Neural cell (in vitro differentiated cells): Measurements from ENCODE around the gene LRRC38. TPM values are rescaled to one million over a fixed set of nuclear protein-coding genes. Genes with fewer than 3 reads are reported as not detected.

ENCODE experiments used
- H2AFZ ChIP-seq: fragments of 200-600, 300-800 bp; sonication (generic), shearing (Covaris generic); 2 replicates; pipeline ENCODE4 v1.6.0; 2014; ENCODE audit warnings: low read depth, mild to moderate bottlenecking, antibody characterized with exemption, low read length, moderate library complexity
- H3F3A ChIP-seq: fragments of 200-600 bp; shearing (Covaris generic); 2 replicates; pipeline ENCODE4 v1.6.1; 2016; ENCODE audit warnings: mild to moderate bottlenecking, moderate library complexity, mixed read lengths, antibody characterized with exemption, low read length; ENCODE audit not compliant: insufficient read depth, poor library complexity, severe bottlenecking
- H3K27ac ChIP-seq: fragments of 200-600, 300-800 bp; sonication (generic), shearing (Covaris generic); 2 replicates; pipeline ENCODE4 v1.5.1; 2014; ENCODE audit warnings: mild to moderate bottlenecking, low read length, moderate library complexity
- H3K27me3 ChIP-seq: fragments of 300-800, 200-600 bp; sonication (generic), shearing (Covaris generic); 2 replicates; pipeline ENCODE4 v1.6.0; 2014; ENCODE audit warnings: mild to moderate bottlenecking, low read depth, low read length, moderate library complexity; ENCODE audit not compliant: insufficient read depth
- H3K36me3 ChIP-seq: fragments of 300-800, 200-600 bp; sonication (generic), shearing (Covaris generic); 2 replicates; pipeline ENCODE4 v1.5.1; 2014; ENCODE audit warnings: mild to moderate bottlenecking, antibody characterized with exemption, low read length, moderate library complexity; ENCODE audit not compliant: insufficient read depth
- H3K4me2 ChIP-seq: fragments of 300-800, 200-600 bp; sonication (generic), shearing (Covaris generic); 2 replicates; pipeline ENCODE4 v1.6.0; 2014; ENCODE audit warnings: mild to moderate bottlenecking, low read length
- H3K4me3 ChIP-seq: fragments of 300-800, 200-600 bp; sonication (generic), shearing (Covaris generic); 2 replicates; pipeline ENCODE4 v1.5.1; 2014; ENCODE audit warnings: mild to moderate bottlenecking, low read length, moderate library complexity
- H3K79me2 ChIP-seq: fragments of 200-600 bp; shearing (Covaris generic); replicated peaks from 2 replicates; pipeline ENCODE4 v1.6.0; 2014; ENCODE audit warnings: mild to moderate bottlenecking, low read length, moderate library complexity; ENCODE audit not compliant: insufficient read depth
- H3K9ac ChIP-seq: fragments of 300-800, 200-600 bp; sonication (generic), shearing (Covaris generic); 2 replicates; pipeline ENCODE4 v1.6.1; 2016; ENCODE audit warnings: mild to moderate bottlenecking, low read length, mixed read lengths
- H3K9me2 ChIP-seq: fragments of 200-600 bp; shearing (Covaris generic); 2 replicates; pipeline ENCODE4 v1.6.1; 2016; ENCODE audit warnings: mild to moderate bottlenecking, low read length, mixed read lengths; ENCODE audit not compliant: insufficient read depth
- H3K9me3 ChIP-seq: fragments of 200-600, 300-800 bp; sonication (generic), shearing (Covaris generic); 2 replicates; pipeline ENCODE4 v1.6.1; 2016; ENCODE audit warnings: mild to moderate bottlenecking, mixed run types, low read length, moderate library complexity, mixed read lengths
- H4K20me1 ChIP-seq: fragments of 200-600 bp; shearing (Covaris generic); 2 replicates; pipeline ENCODE4 v1.6.1; 2016; ENCODE audit warnings: mild to moderate bottlenecking, mixed run types; ENCODE audit not compliant: insufficient read depth
- CTCF ChIP-seq: fragments of 450-650 bp; IDR thresholded peaks from 2 replicates; pipeline ENCODE4 v1.5.1; 2014; ENCODE audit warnings: antibody characterized with exemption, mild to moderate bottlenecking, moderate library complexity; ENCODE audit not compliant: poor library complexity, severe bottlenecking
- EP300 ChIP-seq: fragments of 450-650 bp; conservative IDR thresholded peaks from 2 replicates; pipeline ENCODE4 v1.6.1; 2014; ENCODE audit warnings: antibody characterized with exemption, mild to moderate bottlenecking, moderate library complexity; ENCODE audit not compliant: poor library complexity, severe bottlenecking
- EZH2 ChIP-seq: fragments of 200-600, 300-800 bp; shearing (Covaris generic), sonication (generic); IDR thresholded peaks from 2 replicates; pipeline ENCODE4 v1.6.1; 2014; ENCODE audit warnings: antibody characterized with exemption, low read length, borderline replicate concordance, mild to moderate bottlenecking; ENCODE audit not compliant: insufficient read depth, poor library complexity, severe bottlenecking
- MXI1 ChIP-seq: fragments of 450-650 bp; conservative IDR thresholded peaks from 2 replicates; pipeline ENCODE4 v1.6.1; 2014; ENCODE audit warnings: antibody characterized with exemption, mild to moderate bottlenecking; ENCODE audit not compliant: poor library complexity, severe bottlenecking
- POLR2AphosphoS5 ChIP-seq: IDR thresholded peaks from 2 replicates; pipeline ENCODE4 v1.6.1; 2012
- RAD21 ChIP-seq: fragments of 450-650 bp; conservative IDR thresholded peaks from 2 replicates; pipeline ENCODE4 v1.6.1; 2014; ENCODE audit warnings: antibody characterized with exemption, mild to moderate bottlenecking, moderate library complexity
- REST ChIP-seq: IDR thresholded peaks from 2 replicates; pipeline ENCODE4 v1.6.1; 2012; ENCODE audit warnings: borderline replicate concordance
- SMC3 ChIP-seq: fragments of 450-650 bp; conservative IDR thresholded peaks from 2 replicates; pipeline ENCODE4 v1.6.1; 2014; ENCODE audit warnings: antibody characterized with exemption, mild to moderate bottlenecking, moderate library complexity; ENCODE audit not compliant: poor library complexity
- TAF1 ChIP-seq: IDR thresholded peaks from 2 replicates; pipeline ENCODE4 v1.6.1; 2012; ENCODE audit warnings: low read depth
- polyA plus RNA-seq: library from polyadenylated mRNA; depleted of rRNA; stranded (reverse); fragments of >200 nt; gene quantifications from 2 replicates; pipeline ENCODE4 v1.2.3, GENCODE V29; 2014

The LRRC38 gene
- polyA plus RNA-seq, 1 donor from 2014 or later = not detected

GRCh38 chr1:13462682-13463081, 51.1 kb downstream of the LRRC38 start (continued):
- TF ChIP-seq REST (no peak), RAD21 (no peak)

- Histone ChIP-seq H4K20me1 (no peaks in the 10 kb centered on the region), H3K9me3 (no peaks in the 10 kb centered on the region), H3K9me2 (no peaks in the 10 kb centered on the region), H2AFZ (no peak overlapping the region), H3K4me3 (no peak overlapping the region), H3K4me2 (no peak overlapping the region), H3K36me3 (no peaks in the 10 kb centered on the region), H3K27ac (no peak overlapping the region), H3K27me3 (no peaks in the 10 kb centered on the region), H3F3A (no peaks in the 10 kb centered on the region), H3K9ac (no peak overlapping the region), H3K79me2 (no peaks in the 10 kb centered on the region)
- TF ChIP-seq EP300 (no peak), EZH2 (no peak), RAD21 (no peak), MXI1 (no peak), REST (no peak), TAF1 (no peak), SMC3 (no peak), CTCF (no peak), POLR2AphosphoS5 (no peak)
Measured at GRCh38 chr1:13461977-13462376, 51.8 kb downstream of the LRRC38 start.
